Measurements from ENCODE around the gene AUTS2. TPM values are rescaled to one million over a fixed set of nuclear protein-coding genes. Genes with fewer than 3 reads are reported as not detected.

Gene AUTS2
- total RNA-seq, 1 experiment from 2014 or later: 256 TPM

DNA sequence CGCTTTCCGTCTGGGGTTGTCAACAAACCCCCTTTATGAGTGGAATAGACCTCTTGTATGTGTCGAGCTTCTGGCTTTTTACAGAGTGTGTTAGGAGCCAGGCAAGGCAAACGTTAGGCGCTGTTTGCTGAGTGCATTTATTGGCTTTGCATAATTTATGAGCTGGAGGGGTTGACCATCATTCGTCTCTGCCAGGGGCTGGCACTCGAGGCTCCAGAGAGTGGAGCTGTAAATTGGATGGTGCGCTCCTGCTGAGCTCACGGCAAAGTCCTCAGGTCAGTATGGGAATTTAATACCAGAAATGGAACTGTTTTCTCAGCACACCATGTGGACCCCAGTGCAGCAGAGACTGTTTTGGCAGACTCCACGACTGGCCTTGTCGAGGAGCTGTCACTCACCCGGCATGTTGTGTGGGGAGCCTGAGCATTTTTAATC lies 834.3 kb downstream of the AUTS2 start:
- no peak overlapping the region for H2BK5ac ChIP-seq (ENCODE audit: insufficient read length, low read length)
- H3K9me3 Mint-ChIP-seq: no peaks in the 10 kb centered on the region
- H4K91ac ChIP-seq (ENCODE audit: insufficient read length, low read depth, low read length): no peak overlapping the region
- no peaks in the 10 kb centered on the region for H3K79me2 ChIP-seq (ENCODE audit: insufficient read depth, low read length)
- H2BK15ac ChIP-seq (ENCODE audit: low read depth, low read length): no peak overlapping the region
- no CpG with 5 or more reads among the region's 12 CpGs for WGBS (ENCODE audit: extremely low coverage, insufficient read length, low lambda C conversion rate)
- no peaks in the 10 kb centered on the region for H3K79me1 ChIP-seq (ENCODE audit: insufficient read depth, low read depth, low read length, poor library complexity, severe bottlenecking)
- no peak overlapping the region for H4K5ac ChIP-seq (ENCODE audit: insufficient read length, low read depth, low read length)
- no peaks in the 10 kb centered on the region for H3K27me3 ChIP-seq (ENCODE audit: insufficient read depth, low read length)
- H2BK20ac ChIP-seq (ENCODE audit: low read depth, low read length, poor library complexity, severe bottlenecking): no peak overlapping the region
- no peaks in the 10 kb centered on the region for H3K36me3 Mint-ChIP-seq (ENCODE audit: insufficient read depth in 1 of 3, low read depth in 3 of 3)
- H3K9ac ChIP-seq (ENCODE audit: extremely low read depth, insufficient read length, low read length): no peak overlapping the region
- no peak overlapping the region for H2BK120ac ChIP-seq (ENCODE audit: low read depth, low read length, poor library complexity, severe bottlenecking)
- no peak overlapping the region for H3K18ac ChIP-seq (ENCODE audit: insufficient read length, low read depth, low read length)
- no peaks in the 10 kb centered on the region for H3K9me3 ChIP-seq (ENCODE audit: control insufficient read depth, low read depth, low read length)
- no peak overlapping the region for H3K14ac ChIP-seq (ENCODE audit: insufficient read depth, low read length)
- H2BK12ac ChIP-seq (ENCODE audit: insufficient read length, low read depth, low read length): no peak overlapping the region
- no peak overlapping the region for H3K4me2 ChIP-seq (ENCODE audit: insufficient read depth, insufficient read length, low read length)
- 0 out of 4 replicates have a peak, but pooled peaks cover 0 to 2% of the 10 kb centered on the region in 2 experiments for H3K4me1 Mint-ChIP-seq
- H3K4me1 ChIP-seq (ENCODE audit: insufficient read depth, low read length): no peaks in the 10 kb centered on the region
- H3T11ph ChIP-seq (ENCODE audit: low read length): no peak overlapping the region
- TF ChIP-seq, protein P1, sequence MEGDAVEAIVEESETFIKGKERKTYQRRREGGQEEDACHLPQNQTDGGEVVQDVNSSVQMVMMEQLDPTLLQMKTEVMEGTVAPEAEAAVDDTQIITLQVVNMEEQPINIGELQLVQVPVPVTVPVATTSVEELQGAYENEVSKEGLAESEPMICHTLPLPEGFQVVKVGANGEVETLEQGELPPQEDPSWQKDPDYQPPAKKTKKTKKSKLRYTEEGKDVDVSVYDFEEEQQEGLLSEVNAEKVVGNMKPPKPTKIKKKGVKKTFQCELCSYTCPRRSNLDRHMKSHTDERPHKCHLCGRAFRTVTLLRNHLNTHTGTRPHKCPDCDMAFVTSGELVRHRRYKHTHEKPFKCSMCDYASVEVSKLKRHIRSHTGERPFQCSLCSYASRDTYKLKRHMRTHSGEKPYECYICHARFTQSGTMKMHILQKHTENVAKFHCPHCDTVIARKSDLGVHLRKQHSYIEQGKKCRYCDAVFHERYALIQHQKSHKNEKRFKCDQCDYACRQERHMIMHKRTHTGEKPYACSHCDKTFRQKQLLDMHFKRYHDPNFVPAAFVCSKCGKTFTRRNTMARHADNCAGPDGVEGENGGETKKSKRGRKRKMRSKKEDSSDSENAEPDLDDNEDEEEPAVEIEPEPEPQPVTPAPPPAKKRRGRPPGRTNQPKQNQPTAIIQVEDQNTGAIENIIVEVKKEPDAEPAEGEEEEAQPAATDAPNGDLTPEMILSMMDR (conservative IDR thresholded peaks at IDR 0.05): no peak
- H3K27ac ChIP-seq (ENCODE audit: insufficient read length, low read depth, low read length): no peak overlapping the region
- no peak overlapping the region for H2AK5ac ChIP-seq (ENCODE audit: insufficient read length, low read length)
- no peak overlapping the region for H3K27ac Mint-ChIP-seq
- H3K4ac ChIP-seq (ENCODE audit: low read depth, low read length): no peak overlapping the region
- no peak overlapping the region for H4K8ac ChIP-seq (replicated peaks; ENCODE audit: insufficient read length, low read depth, low read length)
- no peaks in the 10 kb centered on the region for H4K20me1 ChIP-seq (ENCODE audit: control insufficient read depth, insufficient read depth, insufficient read length)
- no peaks in the 10 kb centered on the region for H3K27me3 Mint-ChIP-seq (ENCODE audit: low read depth)
- H3K23ac ChIP-seq (ENCODE audit: insufficient read length, low read depth, low read length): no peak overlapping the region
- H2AFZ ChIP-seq (ENCODE audit: low read length): no peak overlapping the region
- H3K56ac ChIP-seq (ENCODE audit: insufficient read length, low read depth, low read length): no peak overlapping the region
- no peak overlapping the region for H3K4me3 Mint-ChIP-seq
- H3K23me2 ChIP-seq (ENCODE audit: insufficient read length, low read depth, low read length, poor library complexity, severe bottlenecking): no peaks in the 10 kb centered on the region
- no peak for DNase-seq

Data from H9 (cell line).